Measurements from ENCODE around the gene SERHL2.
A peak's percentile ranks its signal among the peaks of the same experiment; 100 is the strongest.
"Not testable (repeated sequence)": the region's sequence is repeated elsewhere in the genome, so short reads cannot be mapped to it uniquely, and the experiment has no call there.

Gene SERHL2

GRCh38 chr22:42608823-42609361 is 55.1 kb downstream of the SERHL2 start:
- DNase-seq: no peak

GRCh38 chr22:42610186-42610585 is 56.4 kb downstream of the SERHL2 start:
- peak in 1 of 2 donors; percentile 18 for DNase-seq

- peak; percentile 4 to 55 for DNase-seq
Observed at GRCh38 chr22:42611051-42611450, 57.3 kb downstream of the SERHL2 start.

GRCh38 chr22:42612336-42612735 is 58.6 kb downstream of the SERHL2 start:
- DNase-seq: no peak

- DNase-seq: peak; percentile 68 to 70
Observed at GRCh38 chr22:42613872-42614301, 60.1 kb downstream of the SERHL2 start.

GRCh38 chr22:42614312-42615091 is 60.7 kb downstream of the SERHL2 start, which contains the start of gene POLDIP3:
TSS of gene POLDIP3 (minus strand) at chr22:42614883. CDS start at chr22:42614857, 26 bp downstream.
- peak; percentile 99 for DNase-seq

- DNase-seq: peak; percentile 98
Observed at GRCh38 chr22:42615092-42615859, 61.5 kb downstream of the SERHL2 start.

GRCh38 chr22:42615860-42616175 is 62.1 kb downstream of the SERHL2 start:
- DNase-seq: not testable (repeated sequence)

GRCh38 chr22:42617155-42617983 is 63.6 kb downstream of the SERHL2 start:
- DNase-seq: no peak

GRCh38 chr22:42619261-42620063 is 65.7 kb downstream of the SERHL2 start:
- no peak for DNase-seq

- no peak for DNase-seq
Observed at GRCh38 chr22:42620084-42620483, 66.3 kb downstream of the SERHL2 start.

GRCh38 chr22:42621505-42622002 is 67.8 kb downstream of the SERHL2 start:
- DNase-seq: peak; percentile 35 to 39

GRCh38 chr22:42622061-42622710 is 68.4 kb downstream of the SERHL2 start:
- DNase-seq: no peak

- DNase-seq: no peak
Observed at GRCh38 chr22:42623301-42623751, 69.6 kb downstream of the SERHL2 start.

Measured in inflammatory macrophage (primary cell).